OCI-LY3 (cell line): ENCODE data around the gene PDXK.

Experiments used
- H2AFZ ChIP-seq: fragments of 200-600, 300-600 bp; shearing (Covaris generic); 2 replicates; pipeline ENCODE4 v1.6.0; 2014; ENCODE audit warnings: antibody characterized with exemption, low read depth, low read length
- H3K27ac ChIP-seq: fragments of 200-600, 300-600 bp; sonication (generic); 2 replicates; pipeline ENCODE4 v1.5.1; 2014; ENCODE audit warnings: mild to moderate bottlenecking, low read length, moderate library complexity, mixed read lengths
- H3K27me3 ChIP-seq: fragments of 200-600, 300-600 bp; sonication (generic); 2 replicates; pipeline ENCODE4 v1.6.1; 2014; ENCODE audit warnings: low read depth, low read length, mixed read lengths
- H3K36me3 ChIP-seq: fragments of 200-600, 300-600 bp; sonication (generic); replicated peaks from 2 replicates; pipeline ENCODE3; 2014; ENCODE audit warnings: low read depth, low read length, mixed read lengths
- H3K4me1 ChIP-seq: fragments of 300-600, 200-600 bp; sonication (generic); 2 replicates; pipeline ENCODE4 v1.6.1; 2014; ENCODE audit warnings: low read length, mixed read lengths
- H3K4me2 ChIP-seq: fragments of 200-600, 300-600 bp; sonication (generic); 2 replicates; pipeline ENCODE4 v1.6.1; 2014; ENCODE audit warnings: low read length, mixed read lengths
- H3K4me3 ChIP-seq: fragments of 300-600, 200-600 bp; sonication (generic); 2 replicates; pipeline ENCODE4 v1.5.1; 2014; ENCODE audit warnings: antibody characterized with exemption, mild to moderate bottlenecking, low read length, moderate library complexity
- H3K79me2 ChIP-seq: fragments of 300-600, 200-600 bp; shearing (Covaris generic); 2 replicates; pipeline ENCODE4 v1.6.1; 2014; ENCODE audit warnings: mild to moderate bottlenecking, low read length, mixed read lengths
- H3K9ac ChIP-seq: fragments of 300-600, 200-600 bp; shearing (Covaris generic); 2 replicates; pipeline ENCODE4 v1.6.0; 2014; ENCODE audit warnings: mild to moderate bottlenecking, low read length, moderate library complexity
- H3K9me3 ChIP-seq: fragments of 200-600, 300-600 bp; shearing (Covaris generic); 2 replicates; pipeline ENCODE4 v1.6.1; 2014; ENCODE audit warnings: low read length, mixed read lengths; ENCODE audit not compliant: insufficient read depth
- H4K20me1 ChIP-seq: fragments of 200-600, 300-600 bp; sonication (generic); 2 replicates; pipeline ENCODE4 v1.6.1; 2016; ENCODE audit warnings: low read length, mixed read lengths; ENCODE audit not compliant: insufficient read depth
- EZH2phosphoT487 ChIP-seq: fragments of 200-600 bp; shearing (Covaris generic); IDR thresholded peaks from 2 replicates; pipeline ENCODE4 v1.6.1; 2018; ENCODE audit warnings: antibody characterized with exemption, mixed run types, low read depth
- TF ChIP-seq, protein P1 (sequence below): fragments of 200-600, 300-600 bp; sonication (generic); IDR thresholded peaks from 2 replicates; pipeline ENCODE4 v1.5.1; 2014; ENCODE audit warnings: antibody characterized with exemption, low read length, low read depth

PDXK gene

DNA sequence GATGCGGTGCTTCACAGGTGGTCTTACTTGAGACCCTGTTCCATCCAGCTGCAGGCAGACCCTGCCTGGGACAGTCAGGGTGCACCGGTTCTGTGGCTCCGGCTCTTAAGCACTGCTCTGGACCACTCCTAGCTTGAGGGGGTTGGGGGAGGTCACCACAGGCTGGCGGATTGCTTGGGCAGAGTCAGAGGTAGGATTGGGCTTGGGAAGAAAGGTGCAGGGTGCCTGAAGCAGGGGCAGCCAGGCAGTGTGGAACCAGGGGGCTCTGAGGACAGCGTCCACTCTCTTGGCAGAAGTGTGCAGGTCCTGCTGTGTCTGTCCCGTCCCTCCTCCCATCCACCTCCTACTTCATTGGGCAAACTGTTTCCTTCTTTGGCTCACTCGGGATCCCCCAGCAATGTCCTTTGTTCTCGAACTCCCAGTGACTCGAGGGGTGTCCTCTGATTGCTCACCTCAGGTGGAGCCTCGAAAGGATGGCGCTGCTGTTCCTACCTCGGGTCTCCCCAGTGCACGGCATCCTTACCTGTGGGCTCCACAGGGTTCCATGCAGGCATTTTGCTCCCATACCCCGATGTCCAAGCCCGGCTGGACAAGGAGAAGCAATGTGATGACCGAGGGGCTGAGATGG, 1.7 kb downstream of the PDXK start:
- H3K9me3 ChIP-seq: no peaks in the 10 kb centered on the region
- peak overlapping the region; percentile 95 for H3K4me3 ChIP-seq
- TF ChIP-seq, protein P1, sequence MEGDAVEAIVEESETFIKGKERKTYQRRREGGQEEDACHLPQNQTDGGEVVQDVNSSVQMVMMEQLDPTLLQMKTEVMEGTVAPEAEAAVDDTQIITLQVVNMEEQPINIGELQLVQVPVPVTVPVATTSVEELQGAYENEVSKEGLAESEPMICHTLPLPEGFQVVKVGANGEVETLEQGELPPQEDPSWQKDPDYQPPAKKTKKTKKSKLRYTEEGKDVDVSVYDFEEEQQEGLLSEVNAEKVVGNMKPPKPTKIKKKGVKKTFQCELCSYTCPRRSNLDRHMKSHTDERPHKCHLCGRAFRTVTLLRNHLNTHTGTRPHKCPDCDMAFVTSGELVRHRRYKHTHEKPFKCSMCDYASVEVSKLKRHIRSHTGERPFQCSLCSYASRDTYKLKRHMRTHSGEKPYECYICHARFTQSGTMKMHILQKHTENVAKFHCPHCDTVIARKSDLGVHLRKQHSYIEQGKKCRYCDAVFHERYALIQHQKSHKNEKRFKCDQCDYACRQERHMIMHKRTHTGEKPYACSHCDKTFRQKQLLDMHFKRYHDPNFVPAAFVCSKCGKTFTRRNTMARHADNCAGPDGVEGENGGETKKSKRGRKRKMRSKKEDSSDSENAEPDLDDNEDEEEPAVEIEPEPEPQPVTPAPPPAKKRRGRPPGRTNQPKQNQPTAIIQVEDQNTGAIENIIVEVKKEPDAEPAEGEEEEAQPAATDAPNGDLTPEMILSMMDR: no peak
- no peak for TF ChIP-seq EZH2phosphoT487
- H3K4me2 ChIP-seq: peak overlapping the region; percentile 91
- peaks cover 41% of the 10 kb centered on the region for H3K79me2 ChIP-seq
- H3K27me3 ChIP-seq: peaks cover 14% of the 10 kb centered on the region
- H3K36me3 ChIP-seq: peaks cover 8% of the 10 kb centered on the region
- no peak overlapping the region for H3K9ac ChIP-seq
- no peak overlapping the region for H3K27ac ChIP-seq
- H3K4me1 ChIP-seq: peaks cover 46% of the 10 kb centered on the region
- H4K20me1 ChIP-seq: peaks cover 43% of the 10 kb centered on the region
- no peak overlapping the region for H2AFZ ChIP-seq

GRCh38 chr21:43721206-43721605, 2.3 kb downstream of the PDXK start:
- H3K27me3 ChIP-seq: peaks cover 9% of the 10 kb centered on the region
- H3K27ac ChIP-seq: no peak overlapping the region
- H2AFZ ChIP-seq: no peak overlapping the region
- peaks cover 8% of the 10 kb centered on the region for H3K36me3 ChIP-seq
- H3K4me2 ChIP-seq: no peak overlapping the region
- peaks cover 44% of the 10 kb centered on the region for H3K79me2 ChIP-seq
- TF ChIP-seq, protein P1: no peak
- no peak for TF ChIP-seq EZH2phosphoT487
- H4K20me1 ChIP-seq: peaks cover 46% of the 10 kb centered on the region
- no peak overlapping the region for H3K9ac ChIP-seq
- no peak overlapping the region for H3K4me3 ChIP-seq
- H3K4me1 ChIP-seq: peaks cover 44% of the 10 kb centered on the region
- H3K9me3 ChIP-seq: no peaks in the 10 kb centered on the region

GRCh38 chr21:43721939-43722338, 3.0 kb downstream of the PDXK start:
- H3K4me2 ChIP-seq: no peak overlapping the region
- H3K27ac ChIP-seq: no peak overlapping the region
- no peak overlapping the region for H3K4me3 ChIP-seq
- peaks cover 6% of the 10 kb centered on the region for H3K27me3 ChIP-seq
- peaks cover 37% of the 10 kb centered on the region for H3K4me1 ChIP-seq
- H3K79me2 ChIP-seq: peaks cover 48% of the 10 kb centered on the region
- TF ChIP-seq, protein P1: no peak
- no peak for TF ChIP-seq EZH2phosphoT487
- H3K9me3 ChIP-seq: no peaks in the 10 kb centered on the region
- H2AFZ ChIP-seq: no peak overlapping the region
- peaks cover 46% of the 10 kb centered on the region for H4K20me1 ChIP-seq
- peaks cover 8% of the 10 kb centered on the region for H3K36me3 ChIP-seq
- no peak overlapping the region for H3K9ac ChIP-seq

- Histone ChIP-seq H3K4me3 (no peak overlapping the region), H3K4me1 (peaks cover 38% of the 10 kb centered on the region), H3K4me2 (no peak overlapping the region), H3K9me3 (no peaks in the 10 kb centered on the region), H3K27me3 (no peaks in the 10 kb centered on the region), H3K27ac (no peak overlapping the region), H3K79me2 (peaks cover 57% of the 10 kb centered on the region), H4K20me1 (peaks cover 51% of the 10 kb centered on the region), H3K36me3 (peaks cover 8% of the 10 kb centered on the region), H2AFZ (no peak overlapping the region), H3K9ac (no peak overlapping the region)
- TF ChIP-seq, protein P1: no peak
- TF ChIP-seq EZH2phosphoT487: no peak
Observed at GRCh38 chr21:43723648-43724047, 4.7 kb downstream of the PDXK start.
